AG09319 (cell line): ENCODE data around the gene KRT3.

Experiments used
- DNase-seq: peaks from one replicate; pipeline ENCODE4 v3.0.0-alpha.2; 2010; ENCODE audit warnings: low read depth; ENCODE audit errors: extremely low read depth
- CTCF ChIP-seq: IDR thresholded peaks from 2 replicates; pipeline ENCODE4 v1.5.1; 2011; ENCODE audit warnings: low read depth, mild to moderate bottlenecking, inconsistent platforms, low read length, moderate library complexity

KRT3 gene

GRCh38 chr12:52806821-52807543 lies 11.1 kb upstream of the KRT3 start:
- TF ChIP-seq CTCF, result no peak
- no peak for DNase-seq

GRCh38 chr12:52806169-52806811 lies 10.4 kb upstream of the KRT3 start:
- no peak for DNase-seq
- TF ChIP-seq CTCF, result no peak

- TF ChIP-seq CTCF, result no peak
- no peak for DNase-seq
Observed at GRCh38 chr12:52805739-52806138, 9.8 kb upstream of the KRT3 start.

- no peak for TF ChIP-seq CTCF
- DNase-seq, result no peak
Observed at GRCh38 chr12:52805000-52805399, 9.1 kb upstream of the KRT3 start.

GRCh38 chr12:52802442-52802841 lies 6.5 kb upstream of the KRT3 start:
- no peak for TF ChIP-seq CTCF
- DNase-seq, result no peak

GRCh38 chr12:52801773-52802172 lies 5.9 kb upstream of the KRT3 start:
- DNase-seq, result no peak
- no peak for TF ChIP-seq CTCF

- no peak for TF ChIP-seq CTCF
- DNase-seq, result no peak
Observed at GRCh38 chr12:52800259-52800917, 4.5 kb upstream of the KRT3 start.
